ENCODE results near the gene GNG12. TPM values are rescaled to one million over a fixed set of nuclear protein-coding genes. Genes with fewer than 3 reads are reported as not detected.

GNG12 gene
- total RNA-seq, 1 experiment from 2014 or later, result 12.5 TPM

DNA sequence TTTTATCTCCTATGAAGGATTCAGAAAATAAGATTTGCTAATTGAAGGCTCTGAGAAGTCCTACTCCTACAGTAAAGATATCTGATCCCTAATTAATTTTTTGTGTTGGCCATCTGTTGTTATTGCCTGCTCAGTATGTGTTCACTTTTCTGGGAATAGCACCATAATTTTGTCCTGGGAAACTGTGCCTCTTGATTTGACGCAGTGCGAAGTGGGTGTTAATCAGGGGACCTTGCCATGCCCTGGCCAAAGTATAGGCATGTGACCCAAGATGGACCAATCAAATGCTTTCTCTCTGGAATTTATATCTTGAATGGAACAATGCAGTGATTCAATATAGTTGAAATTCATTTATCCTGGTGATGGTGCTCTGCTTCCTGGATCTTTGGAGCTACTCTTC is 30.4 kb upstream of the GNG12 start:
- H3K27me3 Mint-ChIP-seq (ENCODE audit: insufficient read depth, unreplicated experiment), result peaks cover 15% of the 10 kb centered on the region
- H3K4me3 Mint-ChIP-seq (ENCODE audit: unreplicated experiment), result no peak overlapping the region
- H3K36me3 ChIP-seq (ENCODE audit: control insufficient read depth, insufficient read depth, low read length), result no peaks in the 10 kb centered on the region
- H3K4me1 Mint-ChIP-seq (ENCODE audit: low read depth, unreplicated experiment), result no peaks in the 10 kb centered on the region
- no peak overlapping the region for H3K4me3 ChIP-seq (ENCODE audit: low read depth, low read length)
- no peaks in the 10 kb centered on the region for H3K9me3 ChIP-seq
- TF ChIP-seq, protein P1, sequence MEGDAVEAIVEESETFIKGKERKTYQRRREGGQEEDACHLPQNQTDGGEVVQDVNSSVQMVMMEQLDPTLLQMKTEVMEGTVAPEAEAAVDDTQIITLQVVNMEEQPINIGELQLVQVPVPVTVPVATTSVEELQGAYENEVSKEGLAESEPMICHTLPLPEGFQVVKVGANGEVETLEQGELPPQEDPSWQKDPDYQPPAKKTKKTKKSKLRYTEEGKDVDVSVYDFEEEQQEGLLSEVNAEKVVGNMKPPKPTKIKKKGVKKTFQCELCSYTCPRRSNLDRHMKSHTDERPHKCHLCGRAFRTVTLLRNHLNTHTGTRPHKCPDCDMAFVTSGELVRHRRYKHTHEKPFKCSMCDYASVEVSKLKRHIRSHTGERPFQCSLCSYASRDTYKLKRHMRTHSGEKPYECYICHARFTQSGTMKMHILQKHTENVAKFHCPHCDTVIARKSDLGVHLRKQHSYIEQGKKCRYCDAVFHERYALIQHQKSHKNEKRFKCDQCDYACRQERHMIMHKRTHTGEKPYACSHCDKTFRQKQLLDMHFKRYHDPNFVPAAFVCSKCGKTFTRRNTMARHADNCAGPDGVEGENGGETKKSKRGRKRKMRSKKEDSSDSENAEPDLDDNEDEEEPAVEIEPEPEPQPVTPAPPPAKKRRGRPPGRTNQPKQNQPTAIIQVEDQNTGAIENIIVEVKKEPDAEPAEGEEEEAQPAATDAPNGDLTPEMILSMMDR (IDR thresholded peaks at IDR 0.05; ENCODE audit: insufficient read depth in 1 of 2, low read depth in 1 of 2, low read length in 1 of 2, severe bottlenecking in 1 of 2, unreplicated experiment in 1 of 2), result no peak
- POLR2A ChIA-PET, result no interaction called here
- no peaks in the 10 kb centered on the region; the same call in 1 of the 2 replicates for H3K27me3 ChIP-seq (replicated peaks; ENCODE audit: control insufficient read depth, insufficient read depth, low read length)
- no peak overlapping the region for H3K27ac Mint-ChIP-seq (ENCODE audit: unreplicated experiment)
- no peaks in the 10 kb centered on the region for H3K9me3 Mint-ChIP-seq (ENCODE audit: unreplicated experiment)
- intact Hi-C loops (cut with micrococcal nuclease; ENCODE audit: unreplicated experiment), result no loop called here
- H3K36me3 Mint-ChIP-seq (ENCODE audit: insufficient read depth, unreplicated experiment), result no peaks in the 10 kb centered on the region
- H3K4me1 ChIP-seq, result no peaks in the 10 kb centered on the region
- BruUV-seq (replicated peaks), result no TSS peak
- CTCF ChIA-PET, result no interaction called here
- DNase-seq, result no peak

GRCh38 chr1:67862685-67863084 is 29.4 kb upstream of the GNG12 start:
- POLR2A ChIA-PET, result no interaction called here
- H3K4me1 ChIP-seq, result no peaks in the 10 kb centered on the region
- H3K27ac Mint-ChIP-seq (ENCODE audit: unreplicated experiment), result no peak overlapping the region

DNA sequence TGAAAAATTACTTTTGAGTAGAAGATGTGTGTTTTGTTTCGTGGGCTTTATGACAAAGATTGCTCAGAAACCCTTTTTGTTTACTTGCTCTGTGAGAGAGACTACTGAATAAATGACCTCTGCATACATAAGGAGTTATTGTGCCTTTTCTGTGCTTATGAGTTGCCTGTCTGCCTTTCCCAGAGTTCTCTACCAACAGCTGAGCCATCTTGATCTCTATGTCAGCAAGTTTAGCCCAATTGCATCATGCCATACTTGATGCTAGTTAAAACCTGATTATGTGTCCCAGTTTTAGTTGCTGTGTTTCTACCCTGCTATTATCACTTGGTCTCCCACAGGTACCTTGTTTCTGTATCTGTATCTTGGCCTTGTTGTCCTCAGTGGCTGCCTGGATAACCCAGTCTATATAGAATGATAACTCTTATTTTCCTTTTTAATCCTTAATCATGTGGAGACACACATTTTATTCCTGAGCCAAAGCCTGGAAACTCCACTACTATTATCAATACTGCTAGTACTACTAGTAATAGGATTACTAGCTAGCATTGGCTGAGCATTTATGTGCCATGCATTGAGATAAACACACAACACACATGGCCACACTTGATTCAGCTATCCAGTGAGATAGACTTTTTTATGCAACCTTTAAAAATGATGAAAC is 28.7 kb upstream of the GNG12 start:
- no peaks in the 10 kb centered on the region for H3K36me3 Mint-ChIP-seq (ENCODE audit: insufficient read depth, unreplicated experiment)
- Histone ChIP-seq H3K4me3 (ENCODE audit: low read depth, low read length) (no peak overlapping the region), H3K36me3 (ENCODE audit: control insufficient read depth, insufficient read depth, low read length) (no peaks in the 10 kb centered on the region), H3K27me3 (replicated peaks; ENCODE audit: control insufficient read depth, insufficient read depth, low read length) (no peaks in the 10 kb centered on the region; the same call in 1 of the 2 replicates), H3K9me3 (no peaks in the 10 kb centered on the region), H3K4me1 (no peaks in the 10 kb centered on the region)
- no peak for DNase-seq
- H3K9me3 Mint-ChIP-seq (ENCODE audit: unreplicated experiment), result no peaks in the 10 kb centered on the region
- BruUV-seq (replicated peaks), result no TSS peak
- intact Hi-C loops (cut with micrococcal nuclease; ENCODE audit: unreplicated experiment), result no loop called here
- H3K27me3 Mint-ChIP-seq (ENCODE audit: insufficient read depth, unreplicated experiment), result peaks cover 13% of the 10 kb centered on the region
- ChIA-PET CTCF (no interaction called here), POLR2A (no interaction called here)
- no peak overlapping the region for H3K4me3 Mint-ChIP-seq (ENCODE audit: unreplicated experiment)
- no peak overlapping the region for H3K27ac Mint-ChIP-seq (ENCODE audit: unreplicated experiment)
- H3K4me1 Mint-ChIP-seq (ENCODE audit: low read depth, unreplicated experiment), result no peaks in the 10 kb centered on the region
- TF ChIP-seq, protein P1 (IDR thresholded peaks at IDR 0.05; ENCODE audit: insufficient read depth in 1 of 2, low read depth in 1 of 2, low read length in 1 of 2, severe bottlenecking in 1 of 2, unreplicated experiment in 1 of 2), result no peak

More at GRCh38 chr1:67862685-67863084, 29.4 kb upstream of the GNG12 start:
- no peaks in the 10 kb centered on the region for H3K9me3 Mint-ChIP-seq (ENCODE audit: unreplicated experiment)
- no peaks in the 10 kb centered on the region; the same call in 1 of the 2 replicates for H3K27me3 ChIP-seq (replicated peaks; ENCODE audit: control insufficient read depth, insufficient read depth, low read length)
- no TSS peak for BruUV-seq (replicated peaks)
- intact Hi-C loops (cut with micrococcal nuclease; ENCODE audit: unreplicated experiment), result no loop called here
- H3K4me1 Mint-ChIP-seq (ENCODE audit: low read depth, unreplicated experiment), result no peaks in the 10 kb centered on the region
- no peak for DNase-seq
- H3K36me3 ChIP-seq (ENCODE audit: control insufficient read depth, insufficient read depth, low read length), result no peaks in the 10 kb centered on the region
- CTCF ChIA-PET, result no interaction called here
- TF ChIP-seq, protein P1 (IDR thresholded peaks at IDR 0.05; ENCODE audit: insufficient read depth in 1 of 2, low read depth in 1 of 2, low read length in 1 of 2, severe bottlenecking in 1 of 2, unreplicated experiment in 1 of 2), result no peak
- no peak overlapping the region for H3K4me3 Mint-ChIP-seq (ENCODE audit: unreplicated experiment)
- no peaks in the 10 kb centered on the region for H3K36me3 Mint-ChIP-seq (ENCODE audit: insufficient read depth, unreplicated experiment)
- H3K4me3 ChIP-seq (ENCODE audit: low read depth, low read length), result no peak overlapping the region
- H3K9me3 ChIP-seq, result no peaks in the 10 kb centered on the region
- H3K27me3 Mint-ChIP-seq (ENCODE audit: insufficient read depth, unreplicated experiment), result peaks cover 14% of the 10 kb centered on the region
